ENCODE results near the gene MILR1. TPM values are rescaled to one million over a fixed set of nuclear protein-coding genes. Genes with fewer than 3 reads are reported as not detected.
"Not testable (repeated sequence)": the region's sequence is repeated elsewhere in the genome, so short reads cannot be mapped to it uniquely, and the experiment has no call there.

MILR1 gene
- total RNA-seq, 1 experiment from 2014 or later = 13.3 TPM

DNA sequence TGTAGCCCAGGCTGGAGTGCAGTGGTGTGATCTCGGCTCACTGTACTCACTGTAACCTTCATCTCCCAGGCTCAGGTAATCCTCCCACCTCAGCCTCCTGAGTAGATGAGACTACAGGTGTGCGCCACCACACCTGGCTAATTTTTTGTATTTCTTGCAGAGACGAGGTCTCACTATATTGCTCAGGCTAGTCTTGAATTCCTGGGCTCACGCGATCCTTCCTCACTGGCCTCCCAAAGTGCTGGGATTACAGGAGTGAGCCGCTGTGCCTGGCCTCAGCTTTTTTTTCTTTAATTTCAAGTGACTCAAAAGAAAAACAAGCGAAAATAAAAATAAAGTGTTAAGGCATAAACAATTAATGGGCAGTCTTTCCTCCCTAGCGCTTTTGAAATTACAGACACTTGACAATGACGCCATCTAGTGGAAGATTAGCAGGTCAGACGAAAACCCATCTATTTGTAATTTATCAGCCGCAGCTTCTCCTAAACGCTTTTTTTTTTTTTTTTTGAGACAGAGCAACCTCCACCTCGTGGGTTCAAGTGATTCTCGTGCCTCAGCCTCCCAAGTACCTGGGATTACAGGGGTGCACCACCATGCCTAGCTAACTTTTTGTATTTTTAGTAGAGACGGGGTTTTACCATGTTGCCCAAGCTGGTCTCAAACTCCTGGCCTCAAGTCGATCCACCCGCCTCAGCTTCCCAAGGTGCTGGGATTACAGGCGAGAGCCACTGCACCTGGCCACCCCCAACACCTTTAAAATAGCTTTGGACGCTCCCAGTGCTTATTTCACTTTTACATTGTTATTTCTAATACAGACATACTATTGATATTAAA lies 30.2 kb upstream of the MILR1 start:
- H3K4me1 ChIP-seq (ENCODE audit: insufficient read depth, low read length) = peaks cover 1% of the 10 kb centered on the region
- H3K9me2 ChIP-seq (replicated peaks; ENCODE audit: low read length) = no peaks in the 10 kb centered on the region
- H3K79me2 ChIP-seq (ENCODE audit: low read length) = no peaks in the 10 kb centered on the region
- no peaks in the 10 kb centered on the region for H3K27me3 ChIP-seq (ENCODE audit: low read length)
- POLR2A ChIA-PET (ENCODE audit: unreplicated experiment) = interaction anchor here (0.6 kb wide), 2 partner anchors 12 to 87 kb away, joined by 9 to 18 read pairs; no protein-coding TSS in a partner anchor
- no peak overlapping the region for H3K4me3 ChIP-seq (ENCODE audit: low read length)
- intact Hi-C loops (cut with micrococcal nuclease) = loop anchor here (1.0 kb wide), 2 partner anchors 97 to 111 kb away; no protein-coding TSS in a partner anchor
- no peak overlapping the region for H2AFZ ChIP-seq (ENCODE audit: low read length)
- no peaks in the 10 kb centered on the region for H4K20me1 ChIP-seq (ENCODE audit: low read length)
- peak overlapping the region; percentile 44 for H3K27ac ChIP-seq (ENCODE audit: low read length)
- no peaks in the 10 kb centered on the region for H3K9me3 ChIP-seq (ENCODE audit: low read length)
- TF ChIP-seq EZH2phosphoT487 (IDR thresholded peaks at IDR 0.05; ENCODE audit: borderline replicate concordance, low read length) = no peak
- peak; percentile 84 for TF ChIP-seq CTCF (conservative IDR thresholded peaks at IDR 0.05; ENCODE audit: low read depth, low read length)
- H3K36me3 ChIP-seq (ENCODE audit: low read depth, low read length) = no peaks in the 10 kb centered on the region
- peak overlapping the region; percentile 28; the same call in 1 of the 2 replicates for H3K9ac ChIP-seq (ENCODE audit: low read length)
- peak overlapping the region; percentile 50 for H3K4me2 ChIP-seq (ENCODE audit: low read length)
- CTCF ChIA-PET = interaction anchor here (0.6 to 2.6 kb wide), 16 partner anchors 37 to 402 kb away, joined by 3 to 52 read pairs (median 5); partner anchors contain the start of gene POLG2
- ATAC-seq (peak; percentile 47), DNase-seq (peak; percentile 87)
- BruUV-seq (replicated peaks) = no TSS peak
- H3F3A ChIP-seq (ENCODE audit: low read length, unreplicated experiment) = no peaks in the 10 kb centered on the region

GRCh38 chr17:64420143-64420670 lies 28.7 kb upstream of the MILR1 start:
- no peak overlapping the region for H3K4me2 ChIP-seq (ENCODE audit: low read length)
- intact Hi-C loops (cut with micrococcal nuclease) = loop anchor here (1.0 to 10.0 kb wide), 6 partner anchors 23 to 315 kb away; no protein-coding TSS in a partner anchor
- H3K9ac ChIP-seq (ENCODE audit: low read length) = no peak overlapping the region
- no peak overlapping the region for H3K4me3 ChIP-seq (ENCODE audit: low read length)
- no peaks in the 10 kb centered on the region for H3K9me2 ChIP-seq (replicated peaks; ENCODE audit: low read length)
- peaks cover 10% of the 10 kb centered on the region for H3K4me1 ChIP-seq (ENCODE audit: insufficient read depth, low read length)
- ATAC-seq = peak; percentile 73
- ChIA-PET POLR2A (ENCODE audit: unreplicated experiment) (interaction anchor here (0.6 to 0.7 kb wide), 2 partner anchors 11 to 78 kb away, joined by 3 read pairs; no protein-coding TSS in a partner anchor), CTCF (interaction anchor here (0.5 to 2.6 kb wide), 16 partner anchors 23 to 465 kb away, joined by 3 to 52 read pairs (median 3); no protein-coding TSS in a partner anchor)
- no TSS peak for BruUV-seq (replicated peaks)
- no peaks in the 10 kb centered on the region for H3F3A ChIP-seq (ENCODE audit: low read length, unreplicated experiment)
- TF ChIP-seq CTCF (conservative IDR thresholded peaks at IDR 0.05; ENCODE audit: low read depth, low read length) (peak; percentile 93), EZH2phosphoT487 (IDR thresholded peaks at IDR 0.05; ENCODE audit: borderline replicate concordance, low read length) (no peak)
- H3K27ac ChIP-seq (ENCODE audit: low read length) = no peak overlapping the region
- H2AFZ ChIP-seq (ENCODE audit: low read length) = no peak overlapping the region
- H4K20me1 ChIP-seq (ENCODE audit: low read length) = no peaks in the 10 kb centered on the region
- H3K36me3 ChIP-seq (ENCODE audit: low read depth, low read length) = no peaks in the 10 kb centered on the region
- no peaks in the 10 kb centered on the region for H3K79me2 ChIP-seq (ENCODE audit: low read length)
- H3K9me3 ChIP-seq (ENCODE audit: low read length) = no peaks in the 10 kb centered on the region
- H3K27me3 ChIP-seq (ENCODE audit: low read length) = no peaks in the 10 kb centered on the region
- peak; percentile 91 for DNase-seq

GRCh38 chr17:64422121-64422520 lies 26.8 kb upstream of the MILR1 start:
- DNase-seq; H3K4me2 ChIP-seq (ENCODE audit: low read length); H2AFZ ChIP-seq (ENCODE audit: low read length); H3K9ac ChIP-seq (ENCODE audit: low read length); POLR2A ChIA-PET (ENCODE audit: unreplicated experiment); ATAC-seq; H3K4me3 ChIP-seq (ENCODE audit: low read length); BruUV-seq (replicated peaks); H3K27ac ChIP-seq (ENCODE audit: low read length); H3K9me3 ChIP-seq (ENCODE audit: low read length); H3K36me3 ChIP-seq (ENCODE audit: low read depth, low read length); H4K20me1 ChIP-seq (ENCODE audit: low read length); H3K9me2 ChIP-seq (replicated peaks; ENCODE audit: low read length); H3K27me3 ChIP-seq (ENCODE audit: low read length); H3K79me2 ChIP-seq (ENCODE audit: low read length); H3F3A ChIP-seq (ENCODE audit: low read length, unreplicated experiment): not testable (repeated sequence)
- CTCF ChIA-PET = interaction anchor here (1.9 kb wide), 1 partner anchor 69 kb away, joined by 6 read pairs; no protein-coding TSS in a partner anchor
- peaks cover 10% of the 10 kb centered on the region for H3K4me1 ChIP-seq (ENCODE audit: insufficient read depth, low read length)
- intact Hi-C loops (cut with micrococcal nuclease) = loop anchor here (10.0 kb wide), 3 partner anchors 183 to 313 kb away; no protein-coding TSS in a partner anchor
